ENCODE results near the gene CCDC149. TPM values are rescaled to one million over a fixed set of nuclear protein-coding genes. Genes with fewer than 3 reads are reported as not detected.
A peak's percentile ranks its signal among the peaks of the same experiment; 100 is the strongest.

The CCDC149 gene
- total RNA-seq, 1 donor from 2014 or later, result 16.7 TPM

GRCh38 chr4:24862073-24862751 is 50.6 kb downstream of the CCDC149 start:
- intact Hi-C loops (cut with DNase I), result loop anchor here (5.0 kb wide), 1 partner anchor 50 kb away; the partner anchor contains the start of gene CCDC149
- no peaks in the 10 kb centered on the region for H3K27me3 ChIP-seq
- peaks cover 8% of the 10 kb centered on the region for H3K9me3 ChIP-seq
- no peak overlapping the region for H3K27ac ChIP-seq
- peaks cover 17% of the 10 kb centered on the region for H3K4me1 ChIP-seq
- no peak overlapping the region for H3K4me3 ChIP-seq
- TF ChIP-seq CTCF (IDR thresholded peaks at IDR 0.05), result no peak
- TF ChIP-seq POLR2AphosphoS5 (IDR thresholded peaks at IDR 0.05; ENCODE audit: insufficient read depth in 1 of 2, low read depth in 1 of 2), result no peak
- TF ChIP-seq POLR2A (IDR thresholded peaks at IDR 0.05), result no peak
- no peaks in the 10 kb centered on the region for H3K36me3 ChIP-seq
- no peak for DNase-seq (ENCODE audit: extremely low spot score in 2 of 2)

DNA sequence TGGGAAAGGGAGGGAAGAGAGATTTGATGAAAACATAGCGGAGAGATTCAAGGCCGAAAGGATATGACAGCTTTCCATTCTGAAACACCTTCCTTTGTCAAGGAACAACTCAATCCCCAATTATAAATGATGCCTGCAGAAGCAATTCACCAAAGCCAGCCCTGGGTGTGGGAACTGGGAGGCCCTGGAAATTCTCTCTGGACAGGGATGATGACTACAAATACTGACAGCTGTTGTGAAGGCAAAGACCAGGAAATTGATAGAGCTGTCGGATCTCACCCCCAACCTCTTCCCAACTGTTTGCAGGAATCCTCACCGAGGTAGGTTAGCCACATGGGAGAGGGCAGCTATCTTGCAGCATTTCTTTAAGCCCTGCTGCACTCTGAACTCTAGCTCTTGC is 54.3 kb downstream of the CCDC149 start:
- Histone ChIP-seq H3K9me3 (no peaks in the 10 kb centered on the region), H3K4me1 (peaks cover 25% of the 10 kb centered on the region), H3K27me3 (no peaks in the 10 kb centered on the region), H3K4me3 (no peak overlapping the region), H3K27ac (peak overlapping the region; percentile 74), H3K36me3 (no peaks in the 10 kb centered on the region)
- intact Hi-C loops (cut with DNase I), result loop anchor here (10.0 kb wide), 1 partner anchor 64 kb away; the partner anchor contains the start of gene SOD3
- no peak for TF ChIP-seq CTCF (IDR thresholded peaks at IDR 0.05)
- TF ChIP-seq POLR2A (IDR thresholded peaks at IDR 0.05), result no peak
- TF ChIP-seq POLR2AphosphoS5 (IDR thresholded peaks at IDR 0.05; ENCODE audit: insufficient read depth in 1 of 2, low read depth in 1 of 2), result no peak
- no peak for DNase-seq (ENCODE audit: extremely low spot score in 2 of 2)

- peak overlapping the region; percentile 74 for H3K27ac ChIP-seq
- no peak overlapping the region for H3K4me3 ChIP-seq
- no peaks in the 10 kb centered on the region for H3K27me3 ChIP-seq
- H3K4me1 ChIP-seq, result peaks cover 25% of the 10 kb centered on the region
- intact Hi-C loops (cut with DNase I), result loop anchor here (10.0 kb wide), 1 partner anchor 63 kb away; the partner anchor contains the start of gene SOD3
- H3K36me3 ChIP-seq, result no peaks in the 10 kb centered on the region
- no peak for DNase-seq (ENCODE audit: extremely low spot score in 2 of 2)
- H3K9me3 ChIP-seq, result no peaks in the 10 kb centered on the region
- TF ChIP-seq POLR2AphosphoS5 (IDR thresholded peaks at IDR 0.05; ENCODE audit: insufficient read depth in 1 of 2, low read depth in 1 of 2) (peak in 1 of 2 donors; percentile 64), CTCF (IDR thresholded peaks at IDR 0.05) (no peak)
Measured at GRCh38 chr4:24858026-24858425, 54.8 kb downstream of the CCDC149 start.

- peak overlapping the region; percentile 74 for H3K27ac ChIP-seq
- TF ChIP-seq POLR2A (IDR thresholded peaks at IDR 0.05), result no peak
- no peak for TF ChIP-seq POLR2AphosphoS5 (IDR thresholded peaks at IDR 0.05; ENCODE audit: insufficient read depth in 1 of 2, low read depth in 1 of 2)
- no peak for TF ChIP-seq CTCF (IDR thresholded peaks at IDR 0.05)
- H3K4me3 ChIP-seq, result no peak overlapping the region
- H3K27me3 ChIP-seq, result no peaks in the 10 kb centered on the region
- H3K36me3 ChIP-seq, result no peaks in the 10 kb centered on the region
- DNase-seq (ENCODE audit: extremely low spot score in 2 of 2), result no peak
- no peaks in the 10 kb centered on the region for H3K9me3 ChIP-seq
- peaks cover 29% of the 10 kb centered on the region for H3K4me1 ChIP-seq
- intact Hi-C loops (cut with DNase I), result loop anchor here (10.0 kb wide), 1 partner anchor 62 kb away; the partner anchor contains the start of gene SOD3
Measured at GRCh38 chr4:24856586-24856985, 56.3 kb downstream of the CCDC149 start.

- H3K4me1 ChIP-seq, result peaks cover 37% of the 10 kb centered on the region
- TF ChIP-seq CTCF (IDR thresholded peaks at IDR 0.05) (no peak), POLR2A (IDR thresholded peaks at IDR 0.05) (no peak), POLR2AphosphoS5 (IDR thresholded peaks at IDR 0.05; ENCODE audit: insufficient read depth in 1 of 2, low read depth in 1 of 2) (no peak)
- intact Hi-C loops (cut with DNase I), result loop anchor here (10.0 kb wide), 1 partner anchor 61 kb away; the partner anchor contains the start of gene SOD3
Measured at GRCh38 chr4:24855741-24856140, 57.1 kb downstream of the CCDC149 start.

More at GRCh38 chr4:24855741-24856140, 57.1 kb downstream of the CCDC149 start:
- Histone ChIP-seq H3K27me3 (no peaks in the 10 kb centered on the region), H3K9me3 (no peaks in the 10 kb centered on the region), H3K36me3 (no peaks in the 10 kb centered on the region), H3K4me3 (no peak overlapping the region), H3K27ac (no peak overlapping the region)
- DNase-seq (ENCODE audit: extremely low spot score in 2 of 2), result no peak

All from vagina (tissue), 2 donors.